Measurements from ENCODE around the gene PRDM8.

Gene PRDM8

DNA sequence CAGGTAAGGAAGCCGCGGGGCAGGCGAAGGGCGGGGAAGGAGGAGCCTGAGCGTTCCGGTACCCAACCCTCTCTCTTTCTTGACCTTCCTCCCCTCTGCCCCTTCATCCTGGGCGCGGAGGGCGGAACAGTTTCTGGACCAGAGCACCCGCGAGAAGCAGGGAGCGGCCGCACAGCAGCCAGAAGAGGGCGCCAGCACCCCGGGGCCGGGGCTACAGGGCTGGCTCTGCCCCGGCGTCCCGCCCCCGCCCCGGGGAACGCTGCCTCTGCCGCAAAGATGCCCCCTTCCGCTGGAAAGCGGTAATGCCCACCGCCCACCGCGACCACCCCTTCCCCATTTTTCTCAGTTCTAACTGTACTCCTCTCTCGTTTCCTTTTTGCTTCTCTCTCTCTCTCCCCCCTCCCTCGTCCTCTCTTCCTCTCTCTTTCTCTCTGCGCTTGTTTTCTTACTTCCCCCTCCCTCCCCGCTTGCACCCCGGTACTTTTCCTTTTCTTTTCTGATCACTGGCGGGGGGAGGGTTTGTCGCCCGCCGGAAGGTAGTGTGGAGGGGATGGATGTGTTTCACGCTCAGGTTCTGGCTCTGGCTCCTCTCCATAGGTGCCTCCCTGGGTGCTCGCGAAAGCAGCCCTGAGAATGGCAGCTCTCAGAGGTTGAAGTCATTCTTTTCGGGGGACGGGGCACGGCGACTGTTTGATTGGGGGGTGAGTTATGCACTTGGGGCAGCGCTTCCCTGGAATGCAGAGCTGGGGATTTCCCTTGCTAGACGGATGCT is 13.1 kb upstream of the PRDM8 start:
- DNase-seq, result peak; percentile 93

DNA sequence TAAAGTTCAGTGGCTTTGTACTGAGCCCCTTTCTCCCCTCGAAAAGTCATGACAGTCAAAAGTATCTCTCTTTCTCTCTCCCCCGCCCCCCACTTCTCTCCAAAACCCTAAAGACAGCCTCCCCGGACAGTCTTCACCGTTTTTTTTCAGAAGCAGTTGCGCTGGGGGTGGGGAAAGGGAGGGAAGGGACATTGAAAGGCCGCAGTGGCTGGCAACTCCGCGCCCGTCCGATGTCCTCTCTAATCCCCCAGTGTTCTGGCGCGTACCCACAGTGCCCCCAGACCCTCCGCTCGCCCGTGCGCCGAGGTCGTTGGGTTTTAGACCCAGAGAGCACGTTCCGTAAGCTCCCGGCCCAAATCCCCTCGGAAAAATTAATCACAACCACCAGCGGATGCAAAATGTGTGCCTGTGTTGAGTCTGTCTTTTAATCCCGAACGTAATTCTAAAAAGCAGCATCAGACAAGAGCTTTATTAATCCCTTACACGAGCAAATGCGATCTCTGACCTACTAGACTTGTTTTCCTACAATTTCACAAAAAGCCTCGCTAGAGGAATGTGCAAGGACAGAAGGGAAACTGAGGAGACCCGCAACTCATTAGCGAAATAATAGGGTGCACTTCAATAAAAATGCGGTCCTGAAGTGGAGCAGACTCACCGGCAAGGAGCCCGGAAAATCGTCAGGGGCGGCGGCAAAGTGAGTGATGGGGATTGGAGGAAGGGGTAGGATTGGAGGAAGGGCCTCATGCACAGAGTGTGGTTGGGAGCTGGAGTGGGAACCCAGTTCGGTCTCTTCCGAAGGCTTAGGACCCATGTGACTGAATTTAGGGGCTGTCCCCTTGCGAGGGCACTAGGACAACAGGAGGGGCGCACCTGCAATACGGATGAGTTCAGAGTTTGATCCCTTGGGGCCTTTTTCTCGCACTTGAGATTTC is 12.2 kb upstream of the PRDM8 start:
- no peak for DNase-seq

DNA sequence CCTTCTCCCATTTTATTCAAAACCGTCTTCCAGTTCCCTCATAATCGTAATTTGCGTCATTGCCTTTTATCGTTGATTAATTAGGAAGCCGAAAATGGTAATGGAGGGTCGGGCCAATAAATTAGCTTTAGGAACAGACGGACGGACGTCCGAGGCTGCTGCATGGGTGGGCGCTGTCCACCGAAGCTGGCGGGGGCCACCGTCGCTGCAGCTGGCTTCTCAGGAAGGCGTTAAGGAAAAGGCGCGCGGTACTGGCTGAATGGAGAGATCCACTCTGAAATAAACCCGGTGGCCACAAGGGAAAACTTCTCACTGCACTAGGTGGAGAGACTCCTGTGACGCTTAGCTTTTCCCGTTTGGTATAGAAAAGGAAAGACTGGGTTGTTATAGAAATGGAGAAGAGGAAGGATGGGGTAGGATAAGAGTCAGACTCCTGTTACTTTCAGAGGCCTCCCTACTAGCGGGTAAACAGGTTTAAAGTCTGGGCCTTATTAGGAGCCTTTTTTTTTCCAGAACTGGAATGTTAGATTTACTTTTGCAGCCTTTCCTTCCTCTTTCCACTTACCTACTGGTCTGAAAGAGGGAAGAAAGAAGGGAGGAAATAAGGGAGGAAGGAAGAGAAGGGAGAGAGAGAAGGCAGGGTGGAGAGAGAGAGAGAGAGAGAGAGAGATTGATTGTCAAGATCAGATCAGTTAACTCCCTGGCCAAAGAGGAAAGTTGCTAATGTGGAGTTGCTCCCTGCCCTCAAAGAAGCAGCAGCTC is 11.3 kb upstream of the PRDM8 start:
- no peak for DNase-seq

DNA sequence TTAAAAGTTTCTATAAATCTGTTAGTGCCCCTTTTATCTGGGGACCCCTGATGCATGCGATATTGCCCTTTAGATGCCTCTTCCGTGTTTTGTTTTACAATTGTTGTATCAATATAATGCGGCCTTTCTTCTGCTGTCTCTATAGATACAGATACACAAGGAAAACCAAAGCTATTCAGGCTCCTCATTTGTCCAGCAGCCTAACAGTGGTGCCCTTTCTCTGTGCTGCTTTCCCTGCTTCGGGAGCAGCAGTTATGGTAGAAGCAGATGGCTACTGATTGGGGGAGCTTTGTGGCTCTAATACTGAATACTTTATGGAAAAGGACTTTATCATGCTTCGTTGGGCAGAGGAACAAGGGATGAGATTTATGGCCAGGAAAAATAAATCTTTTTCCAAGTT is 10.6 kb upstream of the PRDM8 start:
- no peak for DNase-seq

DNA sequence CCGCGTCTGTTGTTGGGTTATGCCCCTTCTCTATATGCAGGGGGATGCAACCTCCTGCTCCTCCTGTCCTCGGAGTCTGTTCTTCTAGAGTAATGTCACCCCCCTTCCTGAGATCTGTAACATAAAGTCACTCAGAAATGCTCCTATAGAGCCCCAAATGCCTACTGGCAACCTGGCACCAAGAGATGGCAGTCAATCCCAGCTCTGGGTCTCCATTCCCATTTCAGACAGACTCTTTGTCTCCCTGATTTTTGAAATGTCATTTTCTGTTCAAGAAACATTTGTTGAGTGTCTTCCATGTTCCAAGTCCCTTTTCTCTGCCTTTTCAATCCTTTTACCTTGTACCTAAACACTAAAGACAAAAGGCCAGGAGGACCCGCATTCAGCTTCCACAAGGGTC is 9.6 kb upstream of the PRDM8 start:
- no peak for DNase-seq

DNA sequence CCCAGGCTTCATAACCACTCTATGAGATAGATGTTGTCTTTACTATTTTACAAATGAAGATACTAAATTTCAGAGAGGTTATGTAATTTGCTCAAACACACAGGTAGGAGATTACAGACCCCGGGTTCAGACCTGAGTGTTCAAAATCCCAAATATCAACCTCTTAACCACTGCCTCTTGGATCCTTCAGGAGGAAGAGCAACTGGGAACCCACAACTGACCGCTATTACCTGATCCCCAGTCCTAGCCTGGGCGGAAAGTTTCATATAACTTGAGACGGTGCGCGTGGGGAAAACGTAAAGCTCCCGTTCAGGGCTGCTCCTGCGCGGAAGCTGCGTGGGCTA is 8.9 kb upstream of the PRDM8 start:
- no peak for DNase-seq

DNA sequence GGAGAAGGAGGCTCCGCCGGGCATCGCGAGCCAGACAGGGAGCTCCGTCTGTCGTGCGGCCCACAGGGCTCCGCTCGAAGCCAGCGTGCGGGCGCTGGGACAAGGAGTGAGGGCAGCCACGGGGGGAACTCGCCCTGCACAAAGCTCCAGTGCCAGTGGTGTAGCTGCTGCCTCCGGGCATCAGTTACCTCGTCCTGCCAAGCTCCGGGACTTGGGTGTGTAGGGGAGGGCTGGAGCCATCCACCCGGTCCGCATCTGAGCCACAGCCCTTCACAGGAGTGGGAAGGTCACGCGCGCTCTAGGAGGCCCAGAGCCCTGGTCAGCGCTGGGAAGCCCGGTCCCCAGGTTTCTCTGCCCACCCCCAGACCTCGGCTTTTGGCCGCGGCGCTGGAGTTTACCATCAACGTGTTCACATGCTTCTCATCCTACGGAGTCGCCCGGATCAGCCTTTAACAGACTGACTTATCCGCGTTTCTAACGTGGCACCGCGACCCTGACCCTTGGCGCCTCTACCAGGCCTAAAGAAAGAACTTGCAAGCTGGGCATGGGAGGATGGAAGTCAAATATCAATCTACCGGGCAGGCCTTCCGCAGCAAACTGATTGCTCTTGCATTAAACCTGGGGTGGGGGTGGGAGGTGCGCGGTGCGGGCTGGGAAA is 8.4 kb upstream of the PRDM8 start:
- no peak for DNase-seq

DNA sequence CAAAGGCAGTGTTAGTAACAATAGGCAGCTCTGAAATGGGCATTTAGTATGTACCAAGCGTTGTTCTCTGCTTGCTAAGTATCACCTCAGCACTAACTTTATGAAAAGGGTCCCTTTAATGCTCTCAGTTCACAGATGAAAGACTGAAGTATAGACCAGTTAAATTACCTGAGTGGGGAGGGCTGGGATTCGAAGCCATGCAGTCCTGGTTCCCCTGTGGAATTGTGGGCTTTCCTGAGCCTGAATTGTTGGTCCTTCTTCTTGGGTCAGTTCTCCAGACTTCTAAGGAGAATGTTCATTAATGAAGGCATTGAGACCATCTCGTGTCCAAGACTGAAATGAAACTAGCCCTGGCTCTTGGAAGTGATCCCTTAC is 7.7 kb upstream of the PRDM8 start:
- no peak for DNase-seq

DNA sequence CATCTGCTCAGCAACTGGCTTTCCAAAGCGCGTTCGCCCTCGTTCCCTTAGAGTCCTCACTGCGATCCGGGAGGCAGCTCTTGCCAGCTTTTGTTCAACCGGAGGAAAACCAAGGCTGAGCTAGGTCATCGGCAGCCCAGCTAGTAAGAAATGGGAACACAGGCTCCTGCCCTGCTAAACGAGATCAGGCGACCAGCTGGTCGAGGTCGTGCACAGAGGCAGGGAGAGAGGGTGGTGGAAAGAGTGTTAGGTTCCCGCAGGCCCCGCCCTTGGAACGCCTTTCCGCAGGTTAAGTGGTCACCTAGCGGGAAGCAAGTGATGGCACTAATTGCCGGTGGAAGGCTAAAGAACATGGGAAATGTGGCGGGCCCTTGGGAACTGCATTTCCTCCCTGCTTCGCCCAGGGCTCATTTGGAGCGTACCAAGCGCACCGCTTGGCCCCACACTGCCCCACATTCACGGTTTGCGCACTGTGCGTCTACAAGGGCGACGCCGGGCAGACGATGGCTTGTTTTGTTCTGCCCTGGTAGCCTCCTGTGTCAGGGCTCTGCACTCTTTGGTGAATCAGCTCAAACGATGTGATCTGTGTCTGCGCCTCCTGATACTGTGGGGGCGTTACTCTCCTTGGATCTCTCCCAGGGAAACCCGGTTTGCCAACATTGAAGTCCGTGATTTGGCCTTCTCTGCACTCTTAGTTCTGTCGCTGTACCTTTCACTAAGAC is 7.2 kb upstream of the PRDM8 start:
- DNase-seq, result no peak

DNA sequence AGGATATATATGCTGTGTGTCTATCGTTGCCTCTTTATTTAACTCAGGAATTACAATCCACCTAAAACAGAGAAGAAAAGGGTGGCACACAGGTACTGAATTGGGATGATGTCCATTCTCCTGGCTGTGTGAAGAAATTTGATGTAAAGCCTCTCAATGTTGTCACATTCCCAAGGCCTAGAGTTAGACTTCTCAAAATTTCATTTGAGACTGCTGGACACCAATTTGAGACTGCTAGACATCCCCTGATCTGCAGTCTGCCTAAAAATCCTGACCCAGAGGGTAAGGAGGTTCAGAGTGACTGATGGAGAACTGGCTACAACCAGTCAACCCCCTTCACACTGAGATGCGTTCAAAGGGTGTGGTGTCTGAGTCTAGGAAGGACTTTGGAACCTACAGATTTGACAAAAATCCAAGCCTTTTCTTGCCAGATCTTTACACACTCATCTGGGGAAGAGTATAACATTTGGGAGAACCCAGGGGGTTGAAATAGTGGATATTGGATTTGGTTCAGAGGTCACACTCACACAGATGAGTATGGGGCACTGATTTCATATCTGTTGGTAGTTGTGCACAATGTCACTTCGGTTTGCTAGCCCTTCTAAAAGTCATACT is 4.9 kb upstream of the PRDM8 start:
- DNase-seq, result no peak

DNA sequence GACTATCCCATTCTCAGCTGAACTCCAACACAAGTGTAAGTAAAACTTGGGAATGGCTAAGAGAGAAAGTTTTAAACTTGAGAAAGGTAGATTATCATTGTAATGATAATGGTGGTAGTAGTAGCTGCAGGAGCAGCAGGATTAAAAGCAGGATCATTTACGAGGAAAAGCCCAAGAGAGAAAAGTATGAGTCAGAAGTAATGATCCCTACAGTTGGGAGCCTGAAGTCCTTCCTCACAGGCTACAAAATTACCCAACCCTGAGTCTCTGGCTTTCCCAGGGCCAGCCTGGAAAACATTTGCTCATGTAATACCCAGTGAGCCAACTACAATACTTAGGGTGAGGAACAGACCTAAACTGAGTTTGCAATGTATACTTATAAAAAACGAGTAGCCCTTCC is 4.4 kb upstream of the PRDM8 start:
- DNase-seq, result no peak

DNA sequence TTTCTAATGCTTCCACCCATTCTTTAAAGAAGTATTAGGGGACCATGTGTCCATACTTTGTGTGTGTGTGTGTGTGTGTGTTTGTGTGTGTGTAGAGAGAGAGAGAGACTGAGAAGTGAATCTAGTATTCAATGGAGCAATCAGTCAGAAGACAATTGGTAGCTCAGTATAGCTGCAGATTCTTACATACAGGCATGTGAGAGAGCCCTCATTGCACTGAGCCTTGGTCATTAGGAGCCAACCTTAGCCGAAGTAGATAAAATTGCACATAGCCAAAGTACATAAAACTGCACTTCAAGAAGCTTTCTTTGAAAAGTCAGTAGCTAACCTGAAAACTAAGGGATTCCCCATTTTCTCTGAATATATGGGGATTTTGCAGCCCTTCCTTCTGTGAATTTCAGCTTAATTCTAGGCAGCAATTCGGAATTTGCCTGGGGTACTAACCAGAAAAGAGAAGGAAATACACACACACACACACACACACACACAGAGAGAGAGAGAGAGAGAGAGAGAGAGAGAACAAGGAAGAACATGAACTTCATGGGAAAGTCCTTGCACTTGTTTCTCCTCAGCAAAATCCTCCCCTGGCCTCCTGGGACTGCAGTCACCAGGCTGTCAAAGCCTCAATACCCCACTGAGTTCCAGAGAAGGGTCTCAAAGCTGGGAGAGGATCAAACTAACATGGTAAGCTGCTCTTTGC is 1.7 kb upstream of the PRDM8 start:
- DNase-seq, result no peak

DNA sequence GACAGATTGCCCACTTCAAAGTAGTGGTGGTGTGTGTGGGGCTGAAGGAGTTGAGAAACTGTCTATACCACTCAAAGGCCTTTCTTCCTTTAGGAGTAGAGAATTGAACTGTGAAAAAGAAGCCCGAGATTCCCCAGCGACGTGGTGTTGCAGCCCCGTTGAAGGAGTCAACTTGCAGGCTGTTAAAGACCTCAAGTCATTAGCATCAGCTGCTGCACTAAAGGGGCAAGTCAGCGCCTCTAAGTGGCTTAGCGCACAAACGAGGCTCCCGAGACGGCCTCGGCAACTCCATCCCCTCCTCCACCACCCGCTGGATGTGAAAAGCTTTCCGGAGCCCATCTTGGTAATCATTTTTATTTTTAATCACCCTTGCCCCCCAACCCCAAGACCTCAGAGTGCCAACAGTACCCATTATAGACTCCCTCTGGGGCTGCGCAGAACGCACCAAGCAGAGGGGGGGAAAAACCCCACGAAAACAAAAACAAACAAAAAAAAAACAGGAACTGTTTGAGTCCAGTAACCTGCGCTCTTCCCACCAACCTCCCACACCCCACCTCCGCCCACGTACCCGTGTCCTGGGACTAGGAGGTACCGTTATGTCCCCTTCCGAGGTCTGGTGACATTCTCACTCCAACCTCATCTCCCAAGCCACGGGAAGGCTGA is 913 bp upstream of the PRDM8 start:
- DNase-seq, result no peak

DNA sequence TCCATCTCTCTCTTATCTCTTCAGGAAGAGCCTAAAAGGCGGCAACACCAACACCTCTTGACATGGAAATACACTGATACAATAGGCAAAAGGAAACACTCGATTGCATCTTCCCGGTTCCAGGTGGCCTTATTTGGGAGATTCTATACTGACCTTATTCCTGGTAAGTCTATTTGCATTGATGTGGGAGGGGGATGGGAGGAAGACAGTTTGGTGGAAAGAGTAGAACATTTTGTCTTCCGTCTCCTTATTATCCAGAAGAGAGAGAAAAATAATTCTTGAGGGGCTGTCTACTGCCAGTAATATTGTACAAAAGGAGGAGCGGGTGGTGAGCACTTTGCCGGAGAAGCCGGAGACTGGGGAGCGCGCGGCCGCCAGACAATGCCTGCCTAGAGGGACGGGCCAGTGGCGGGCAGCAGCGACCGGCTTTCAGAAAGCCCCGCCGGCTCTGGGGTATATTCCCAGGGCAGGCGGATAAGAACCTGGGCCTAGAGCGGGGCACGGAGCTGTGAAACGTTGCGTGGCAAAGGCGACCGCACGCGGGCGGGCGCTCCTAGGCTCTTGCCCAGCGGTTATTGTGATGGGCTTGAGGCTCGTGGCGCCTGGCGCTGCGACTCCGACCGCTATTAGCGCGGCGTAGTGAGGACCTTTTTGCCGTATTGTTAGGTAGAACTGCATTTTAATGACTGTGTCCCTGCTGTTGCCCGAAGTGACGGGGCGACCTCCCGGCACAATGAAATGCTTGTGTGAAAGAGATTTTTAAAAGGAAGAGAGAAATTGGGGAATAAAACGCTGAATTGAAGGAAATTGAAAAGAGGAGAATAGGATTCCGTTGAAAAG is 518 bp downstream of the PRDM8 start:
- DNase-seq, result no peak

DNA sequence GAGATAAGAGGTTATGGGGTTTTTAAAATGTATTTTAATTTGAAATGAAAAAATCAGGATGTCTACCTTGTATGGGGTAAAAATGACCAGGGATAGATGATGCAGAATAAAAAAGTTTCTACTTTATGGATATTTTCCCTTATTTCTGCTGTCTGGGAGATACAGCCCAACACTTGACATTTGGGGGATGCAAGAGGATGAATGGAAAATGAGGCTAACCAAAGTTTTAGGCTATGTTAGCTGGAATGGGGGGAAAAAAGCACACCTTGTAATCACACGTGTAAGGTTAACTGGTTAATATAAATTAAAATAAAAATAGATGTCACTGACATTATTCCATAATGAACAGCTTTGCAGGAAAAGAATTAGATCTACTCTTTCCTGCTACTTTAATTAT is 1.1 kb downstream of the PRDM8 start:
- DNase-seq, result no peak

DNA sequence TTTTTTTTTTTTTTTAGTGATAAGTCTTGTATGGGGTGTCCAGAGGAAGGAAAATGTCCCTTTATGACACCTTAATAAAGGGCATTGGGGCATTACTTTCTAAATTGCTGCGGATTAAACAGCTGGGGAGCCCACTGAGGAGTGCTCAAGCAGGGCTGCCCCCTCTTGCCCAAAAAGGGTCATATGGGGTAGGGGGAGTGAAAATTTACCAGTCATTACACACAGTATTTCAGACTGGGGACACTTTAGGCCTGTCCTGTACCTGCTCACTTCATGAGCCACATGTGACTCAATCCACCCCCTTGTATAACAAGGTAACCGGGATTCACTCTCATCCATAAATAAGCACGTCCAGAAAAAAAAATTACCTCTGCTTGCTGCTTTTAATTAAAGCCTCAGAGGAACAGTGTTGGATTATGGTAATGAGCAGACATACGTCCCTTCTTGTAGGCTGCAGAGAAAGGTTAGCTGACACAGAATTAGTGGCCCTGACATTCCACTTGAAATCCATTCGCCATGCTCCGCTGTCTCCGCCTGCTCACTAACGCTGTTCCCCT is 1.8 kb downstream of the PRDM8 start:
- DNase-seq, result no peak

DNA sequence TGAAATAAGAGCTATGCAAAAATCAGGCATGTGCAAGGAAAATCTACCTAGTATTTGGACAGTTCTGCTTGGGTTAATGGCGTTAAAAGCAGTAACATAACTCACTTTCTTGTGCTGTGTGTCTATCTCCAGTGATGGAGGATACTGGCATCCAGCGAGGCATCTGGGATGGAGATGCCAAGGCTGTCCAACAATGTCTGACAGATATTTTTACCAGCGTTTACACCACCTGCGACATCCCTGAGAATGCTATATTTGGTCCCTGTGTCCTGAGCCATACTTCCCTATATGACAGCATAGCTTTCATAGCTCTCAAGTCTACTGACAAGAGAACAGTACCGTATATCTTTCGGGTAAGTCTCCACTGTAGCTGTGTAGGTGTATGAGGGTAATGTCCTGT is 2.6 kb downstream of the PRDM8 start:
- DNase-seq, result no peak

DNA sequence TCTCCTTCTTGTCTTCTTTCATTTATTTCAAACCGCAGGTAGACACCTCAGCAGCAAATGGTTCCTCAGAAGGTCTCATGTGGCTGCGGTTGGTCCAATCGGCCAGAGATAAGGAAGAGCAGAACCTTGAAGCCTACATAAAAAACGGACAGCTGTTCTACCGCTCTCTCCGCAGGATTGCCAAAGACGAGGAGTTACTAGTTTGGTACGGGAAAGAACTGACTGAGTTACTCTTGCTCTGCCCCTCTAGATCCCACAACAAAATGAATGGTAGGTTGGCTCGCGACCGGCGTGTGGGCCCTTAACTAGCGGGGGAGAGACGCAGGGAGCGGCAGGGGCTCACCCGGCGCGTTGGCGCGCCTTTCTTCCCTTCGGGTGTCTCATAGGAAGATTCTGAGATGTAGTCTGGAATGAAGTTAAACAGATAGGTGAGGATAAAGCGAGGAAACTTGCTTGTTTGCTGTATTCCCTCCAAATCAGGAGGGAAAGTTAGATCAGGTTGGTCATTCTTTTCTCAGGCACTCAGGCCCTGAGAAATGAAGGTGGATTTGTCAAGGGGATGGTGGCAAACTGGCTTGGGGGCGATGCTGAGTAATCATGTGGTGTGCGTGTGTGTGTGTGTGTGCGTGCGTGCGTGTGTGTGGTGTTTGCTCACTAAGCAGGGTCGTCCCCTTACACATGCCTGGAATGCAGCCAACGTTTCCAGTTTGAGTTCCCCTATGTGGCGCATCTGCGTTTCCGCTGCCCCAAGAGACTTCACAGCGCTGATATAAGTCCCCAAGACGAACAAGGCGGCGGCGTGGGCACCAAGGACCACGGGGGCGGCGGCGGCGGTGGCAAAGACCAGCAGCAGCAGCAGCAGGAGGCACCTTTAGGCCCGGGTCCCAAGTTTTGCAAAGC is 4.2 kb downstream of the PRDM8 start:
- peak; percentile 75 for DNase-seq

Measured in activated CD4-positive, alpha-beta T cell treated with anti-CD3 and anti-CD28 coated beads, Interleukin-2, amount 50 U/mL, for 4 hours (primary cell).